ENCODE results near the gene ZNHIT6. TPM values are rescaled to one million over a fixed set of nuclear protein-coding genes. Genes with fewer than 3 reads are reported as not detected.

ZNHIT6 gene
- total and polyA plus RNA-seq, 2 donors: 15.1 to 30.3 TPM

GRCh38 chr1:85692730-85693314 is 15.4 kb downstream of the ZNHIT6 start:
- DNase-seq (ENCODE audit: extremely low spot score): no peak

GRCh38 chr1:85689775-85690404 is 18.3 kb downstream of the ZNHIT6 start:
- no peak overlapping the region for H3K4me3 ChIP-seq (ENCODE audit: low read depth, low read length)
- H3K27ac ChIP-seq (ENCODE audit: low read depth): no peak overlapping the region
- no peaks in the 10 kb centered on the region for H3K36me3 ChIP-seq (ENCODE audit: insufficient read depth)
- no peak for DNase-seq (ENCODE audit: extremely low spot score)
- 88% methylated on average over 4 of the region's 4 CpGs for WGBS
- H3K4me1 ChIP-seq (ENCODE audit: insufficient read depth): no peaks in the 10 kb centered on the region

More at GRCh38 chr1:85692730-85693314, 15.4 kb downstream of the ZNHIT6 start:
- no peak overlapping the region for H3K27ac ChIP-seq (ENCODE audit: low read depth)
- H3K36me3 ChIP-seq (ENCODE audit: insufficient read depth): no peaks in the 10 kb centered on the region
- WGBS: 29% methylated on average over 1 of the region's 1 CpG
- H3K4me3 ChIP-seq (ENCODE audit: low read depth, low read length): no peak overlapping the region
- no peaks in the 10 kb centered on the region for H3K4me1 ChIP-seq (ENCODE audit: insufficient read depth)

DNA sequence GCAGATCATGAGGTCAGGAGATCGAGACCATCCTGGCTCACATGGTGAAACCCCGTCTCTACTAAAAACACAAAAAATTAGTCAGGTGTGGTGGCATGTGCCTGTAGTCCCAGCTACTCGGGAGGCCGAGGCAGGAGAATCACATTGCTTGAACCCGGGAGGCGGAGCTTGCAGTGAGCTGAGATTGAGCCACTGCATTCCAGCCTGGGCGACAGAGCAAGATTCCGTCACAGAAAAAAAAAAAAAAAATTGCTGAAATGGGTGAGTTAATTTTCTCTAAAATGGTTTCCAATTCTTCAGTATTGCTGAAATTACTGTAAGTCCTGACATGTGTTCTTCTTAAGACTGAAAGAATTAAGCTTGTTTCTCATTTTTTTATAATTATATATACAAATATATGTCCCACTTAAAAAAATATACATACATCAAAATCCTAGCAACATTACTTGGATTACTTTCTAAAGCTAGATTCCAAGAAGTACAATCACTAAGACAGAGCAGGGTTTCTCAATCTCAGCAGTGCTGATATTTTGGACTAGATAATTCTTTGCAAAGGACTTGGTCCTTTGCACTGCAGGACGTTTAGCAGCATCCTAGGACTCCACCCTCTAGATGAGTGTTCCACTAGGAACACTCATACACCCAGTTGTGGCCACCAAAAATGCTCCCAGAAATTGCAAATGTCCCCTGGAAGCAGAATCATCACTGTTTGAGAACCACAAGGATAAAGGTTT is 24.8 kb downstream of the ZNHIT6 start:
- no peak for DNase-seq (ENCODE audit: extremely low spot score)
- Histone ChIP-seq H3K4me3 (ENCODE audit: low read depth, low read length) (no peak overlapping the region), H3K4me1 (ENCODE audit: insufficient read depth) (no peaks in the 10 kb centered on the region), H3K27ac (ENCODE audit: low read depth) (no peak overlapping the region), H3K36me3 (ENCODE audit: insufficient read depth) (no peaks in the 10 kb centered on the region)
- 92% methylated on average over 9 of the region's 9 CpGs for WGBS

DNA sequence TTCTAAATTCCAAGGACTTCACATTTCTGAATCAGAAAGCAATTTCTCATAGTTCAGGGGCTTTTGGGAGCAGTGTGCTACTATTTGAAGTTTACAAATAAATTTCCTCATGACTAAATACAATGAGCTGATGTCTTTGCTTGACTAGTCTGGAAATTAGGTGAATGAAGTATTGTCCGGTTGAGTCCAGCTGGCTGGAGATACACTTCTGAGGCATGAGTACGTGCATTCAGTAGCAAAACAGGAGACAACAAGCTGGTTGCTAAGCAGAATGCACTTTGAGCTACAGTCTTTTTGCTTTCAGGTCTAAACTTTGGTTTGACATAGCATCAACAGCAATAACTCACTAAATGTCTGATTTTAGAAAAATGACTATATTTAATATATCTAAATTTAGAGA is 27.1 kb downstream of the ZNHIT6 start:
- Histone ChIP-seq H3K4me1 (ENCODE audit: insufficient read depth) (no peaks in the 10 kb centered on the region), H3K36me3 (ENCODE audit: insufficient read depth) (peaks cover 3% of the 10 kb centered on the region), H3K4me3 (ENCODE audit: low read depth, low read length) (no peak overlapping the region), H3K27ac (ENCODE audit: low read depth) (no peak overlapping the region)
- WGBS: 44% methylated on average over 2 of the region's 2 CpGs
- DNase-seq (ENCODE audit: extremely low spot score): no peak

DNA sequence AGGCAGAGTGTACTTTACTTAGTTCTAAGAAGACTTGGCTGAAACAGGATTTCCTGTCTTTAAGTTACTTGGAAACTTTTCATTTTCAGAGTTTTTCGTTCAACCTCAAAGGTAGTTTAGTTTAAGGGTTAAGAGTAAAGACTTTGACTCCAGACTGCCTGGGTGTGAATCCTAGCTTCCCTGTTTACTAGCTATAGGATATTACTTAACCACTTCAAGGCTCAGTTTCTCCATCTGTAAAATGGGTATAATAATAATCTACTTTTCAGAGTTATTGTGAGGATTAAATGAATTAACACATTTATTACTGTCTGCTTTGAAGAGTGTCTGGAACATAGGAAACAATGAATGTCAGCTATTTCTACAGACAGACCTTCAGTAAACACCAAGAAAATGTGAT is 30.0 kb downstream of the ZNHIT6 start:
- WGBS: 83% methylated on average over 1 of the region's 1 CpG
- H3K36me3 ChIP-seq (ENCODE audit: insufficient read depth): peaks cover 7% of the 10 kb centered on the region

DNA sequence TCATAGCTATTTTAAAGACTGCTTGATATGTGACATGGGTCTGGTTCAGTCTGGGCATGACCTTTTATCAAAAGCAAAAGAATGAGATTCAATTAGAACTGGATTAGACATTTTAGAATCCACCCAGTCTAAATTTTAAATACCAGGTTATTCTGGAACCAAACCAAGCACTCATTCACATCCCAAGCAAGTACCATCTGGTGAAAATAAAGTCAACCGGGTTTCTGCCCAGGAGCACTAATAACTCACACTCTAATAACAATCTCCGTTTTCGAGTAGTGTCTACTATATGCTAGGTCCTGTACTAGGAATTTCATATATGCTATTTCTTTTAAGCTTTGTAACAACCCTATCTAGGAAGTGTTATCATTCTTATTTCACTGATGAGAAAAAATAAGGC is 30.6 kb downstream of the ZNHIT6 start:
- WGBS: 87% methylated on average over 3 of the region's 3 CpGs
- H3K4me3 ChIP-seq (ENCODE audit: low read depth, low read length): no peak overlapping the region
- H3K27ac ChIP-seq (ENCODE audit: low read depth): no peak overlapping the region
- peaks cover 7% of the 10 kb centered on the region for H3K36me3 ChIP-seq (ENCODE audit: insufficient read depth)
- no peaks in the 10 kb centered on the region for H3K4me1 ChIP-seq (ENCODE audit: insufficient read depth)
- no peak for DNase-seq (ENCODE audit: extremely low spot score)

More for the DNA sequence above, 30.0 kb downstream of the ZNHIT6 start:
- H3K27ac ChIP-seq (ENCODE audit: low read depth): no peak overlapping the region
- H3K4me3 ChIP-seq (ENCODE audit: low read depth, low read length): no peak overlapping the region
- DNase-seq (ENCODE audit: extremely low spot score): no peak
- H3K4me1 ChIP-seq (ENCODE audit: insufficient read depth): no peaks in the 10 kb centered on the region

GRCh38 chr1:85672031-85672660 is 36.1 kb downstream of the ZNHIT6 start:
- H3K4me3 ChIP-seq (ENCODE audit: low read depth, low read length): no peak overlapping the region
- H3K4me1 ChIP-seq (ENCODE audit: insufficient read depth): no peaks in the 10 kb centered on the region
- WGBS: 84% methylated on average over 1 of the region's 1 CpG
- no peak for DNase-seq (ENCODE audit: extremely low spot score)
- no peak overlapping the region for H3K27ac ChIP-seq (ENCODE audit: low read depth)
- H3K36me3 ChIP-seq (ENCODE audit: insufficient read depth): peaks cover 7% of the 10 kb centered on the region

GRCh38 chr1:85665932-85666331 is 42.3 kb downstream of the ZNHIT6 start:
- 98% methylated on average over 1 of the region's 1 CpG for WGBS
- no peak overlapping the region for H3K27ac ChIP-seq (ENCODE audit: low read depth)
- H3K4me3 ChIP-seq (ENCODE audit: low read depth, low read length): no peak overlapping the region

DNA sequence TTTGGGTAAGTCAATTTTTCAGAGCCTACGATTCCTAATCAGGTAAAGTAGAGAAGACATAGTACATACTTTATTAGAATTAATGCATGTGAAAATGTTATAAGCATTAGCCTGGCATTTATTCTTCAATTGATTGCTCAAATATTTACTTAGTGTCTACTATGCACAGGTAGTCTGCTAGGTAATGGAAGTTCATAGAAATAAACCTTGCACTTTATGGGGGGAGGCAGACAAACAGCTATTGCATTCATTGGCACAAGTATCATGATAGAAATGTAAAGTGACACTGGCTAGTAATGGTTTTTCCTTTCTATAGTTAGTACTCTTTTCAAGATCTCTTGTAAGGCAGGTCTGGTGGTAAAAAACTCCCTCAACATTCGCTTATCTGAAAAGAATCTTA is 44.9 kb downstream of the ZNHIT6 start:
- no peak for DNase-seq (ENCODE audit: extremely low spot score)
- 97% methylated on average over 2 of the region's 2 CpGs for WGBS
- H3K4me3 ChIP-seq (ENCODE audit: low read depth, low read length): no peak overlapping the region
- H3K4me1 ChIP-seq (ENCODE audit: insufficient read depth): no peaks in the 10 kb centered on the region
- no peaks in the 10 kb centered on the region for H3K36me3 ChIP-seq (ENCODE audit: insufficient read depth)
- no peak overlapping the region for H3K27ac ChIP-seq (ENCODE audit: low read depth)

More at GRCh38 chr1:85665932-85666331, 42.3 kb downstream of the ZNHIT6 start:
- no peaks in the 10 kb centered on the region for H3K36me3 ChIP-seq (ENCODE audit: insufficient read depth)
- DNase-seq (ENCODE audit: extremely low spot score): no peak
- H3K4me1 ChIP-seq (ENCODE audit: insufficient read depth): no peaks in the 10 kb centered on the region

GRCh38 chr1:85661767-85662166 is 46.5 kb downstream of the ZNHIT6 start:
- 18% methylated on average over 2 of the region's 2 CpGs for WGBS

GRCh38 chr1:85660541-85660940 is 47.7 kb downstream of the ZNHIT6 start:
- Histone ChIP-seq H3K27ac (ENCODE audit: low read depth) (no peak overlapping the region), H3K4me3 (ENCODE audit: low read depth, low read length) (no peak overlapping the region), H3K36me3 (ENCODE audit: insufficient read depth) (no peaks in the 10 kb centered on the region), H3K4me1 (ENCODE audit: insufficient read depth) (no peaks in the 10 kb centered on the region)
- no peak for DNase-seq (ENCODE audit: extremely low spot score)

More at GRCh38 chr1:85661767-85662166, 46.5 kb downstream of the ZNHIT6 start:
- no peak overlapping the region for H3K4me3 ChIP-seq (ENCODE audit: low read depth, low read length)
- no peaks in the 10 kb centered on the region for H3K4me1 ChIP-seq (ENCODE audit: insufficient read depth)
- no peaks in the 10 kb centered on the region for H3K36me3 ChIP-seq (ENCODE audit: insufficient read depth)
- H3K27ac ChIP-seq (ENCODE audit: low read depth): no peak overlapping the region
- DNase-seq (ENCODE audit: extremely low spot score): no peak

GRCh38 chr1:85659174-85659573 is 49.1 kb downstream of the ZNHIT6 start:
- no peak for DNase-seq (ENCODE audit: extremely low spot score)
- 97% methylated on average over 1 of the region's 1 CpG for WGBS
- no peaks in the 10 kb centered on the region for H3K4me1 ChIP-seq (ENCODE audit: insufficient read depth)
- no peaks in the 10 kb centered on the region for H3K36me3 ChIP-seq (ENCODE audit: insufficient read depth)
- no peak overlapping the region for H3K27ac ChIP-seq (ENCODE audit: low read depth)
- H3K4me3 ChIP-seq (ENCODE audit: low read depth, low read length): no peak overlapping the region

- WGBS: 85% methylated on average over 1 of the region's 1 CpG
- no peak for DNase-seq (ENCODE audit: extremely low spot score)
- H3K4me3 ChIP-seq (ENCODE audit: low read depth, low read length): no peak overlapping the region
- no peak overlapping the region for H3K27ac ChIP-seq (ENCODE audit: low read depth)
- peaks cover 1% of the 10 kb centered on the region for H3K36me3 ChIP-seq (ENCODE audit: insufficient read depth)
- no peaks in the 10 kb centered on the region for H3K4me1 ChIP-seq (ENCODE audit: insufficient read depth)
These were observed 51.3 kb downstream of the ZNHIT6 start for GRCh38 chr1:85656948-85657347.

GRCh38 chr1:85656256-85656655 is 52.0 kb downstream of the ZNHIT6 start:
- Histone ChIP-seq H3K4me3 (ENCODE audit: low read depth, low read length) (no peak overlapping the region), H3K4me1 (ENCODE audit: insufficient read depth) (no peaks in the 10 kb centered on the region), H3K27ac (ENCODE audit: low read depth) (no peak overlapping the region), H3K36me3 (ENCODE audit: insufficient read depth) (peaks cover 1% of the 10 kb centered on the region)
- DNase-seq (ENCODE audit: extremely low spot score): no peak
- 74% methylated on average over 1 of the region's 1 CpG for WGBS

All from urinary bladder (tissue), 4 donors.